ENCODE data around the gene ARHGEF5.

DNA sequence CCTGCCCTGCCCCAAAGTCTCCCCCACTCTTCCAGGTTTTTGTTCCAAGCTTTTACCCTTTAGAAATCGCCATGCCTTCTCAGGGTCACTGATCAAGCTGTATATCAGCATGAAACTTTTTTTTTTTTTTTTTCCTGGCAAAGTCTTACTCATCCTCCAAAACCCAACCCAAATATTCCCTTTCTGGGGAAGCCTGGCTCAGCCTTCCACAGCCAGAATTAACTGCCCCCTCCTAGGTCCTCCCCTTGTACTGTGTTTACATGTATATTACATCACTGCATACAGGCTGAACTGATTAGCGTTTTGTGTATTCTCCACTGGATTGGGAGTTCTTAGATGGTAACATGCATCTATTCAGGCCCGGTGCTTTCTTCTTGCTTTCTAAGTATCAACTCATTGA lies 52.9 kb downstream of the ARHGEF5 start:
- TF ChIP-seq ZNF274 (IDR thresholded peaks at IDR 0.05; ENCODE audit: low read depth, low read length): no peak
- no peak for TF ChIP-seq YY1 (IDR thresholded peaks at IDR 0.05; ENCODE audit: insufficient read depth, insufficient read length)
